Stimulated activated CD8-positive, alpha-beta memory T cell treated with anti-CD3 and anti-CD28 coated beads, Interleukin-12 subunit alpha, Interleukin-12 subunit beta, amount 100 ng/mL, for 1 hour (primary cell): Measurements from ENCODE around the gene LGR6.
A peak's percentile ranks its signal among the peaks of the same experiment; 100 is the strongest.
"Not testable (repeated sequence)": the region's sequence is repeated elsewhere in the genome, so short reads cannot be mapped to it uniquely, and the experiment has no call there.

Source experiments
- DNase-seq: peaks from one replicate; pipeline ENCODE4 v3.0.0-alpha.2; 2020; ENCODE audit warnings: low read depth

The LGR6 gene

DNA sequence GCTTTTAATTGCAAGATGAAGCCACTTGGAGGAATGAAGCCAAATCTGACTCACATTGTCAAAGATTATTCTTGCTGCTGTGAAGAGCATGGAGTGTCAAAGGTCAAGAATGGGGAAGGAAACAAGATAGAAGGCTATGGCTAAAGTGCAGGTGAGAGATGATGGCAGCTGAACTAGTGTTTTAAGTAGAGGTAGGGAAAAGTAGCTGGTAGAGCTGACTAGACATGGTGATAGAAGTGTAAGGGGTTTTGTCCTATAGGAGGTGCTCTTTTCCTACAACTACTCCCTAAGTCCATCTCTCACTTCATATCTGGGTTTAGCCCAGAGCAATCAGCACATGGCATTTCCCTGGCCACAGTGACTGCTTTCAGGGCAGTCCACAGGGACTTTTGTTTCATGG lies 136.3 kb downstream of the LGR6 start:
- no peak for DNase-seq

DNA sequence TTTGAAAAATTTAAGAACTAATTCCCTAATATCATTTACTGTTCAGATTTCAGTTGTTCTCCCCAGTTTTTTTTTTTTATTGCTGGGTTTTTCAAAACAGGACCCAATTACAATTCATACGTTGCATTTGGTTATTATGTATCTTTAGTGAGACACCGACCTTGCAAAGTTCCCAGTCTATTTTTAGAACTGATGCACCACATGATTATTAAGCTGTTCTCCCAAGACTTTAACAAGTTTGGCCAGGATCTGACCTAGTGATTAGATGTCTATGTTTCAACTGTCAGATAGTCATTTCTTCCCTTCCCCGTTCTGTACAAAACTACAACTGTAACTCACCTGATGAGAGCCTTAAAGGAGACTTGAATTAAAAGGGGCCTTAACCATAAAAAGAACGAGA lies 140.3 kb downstream of the LGR6 start:
- DNase-seq = no peak

DNA sequence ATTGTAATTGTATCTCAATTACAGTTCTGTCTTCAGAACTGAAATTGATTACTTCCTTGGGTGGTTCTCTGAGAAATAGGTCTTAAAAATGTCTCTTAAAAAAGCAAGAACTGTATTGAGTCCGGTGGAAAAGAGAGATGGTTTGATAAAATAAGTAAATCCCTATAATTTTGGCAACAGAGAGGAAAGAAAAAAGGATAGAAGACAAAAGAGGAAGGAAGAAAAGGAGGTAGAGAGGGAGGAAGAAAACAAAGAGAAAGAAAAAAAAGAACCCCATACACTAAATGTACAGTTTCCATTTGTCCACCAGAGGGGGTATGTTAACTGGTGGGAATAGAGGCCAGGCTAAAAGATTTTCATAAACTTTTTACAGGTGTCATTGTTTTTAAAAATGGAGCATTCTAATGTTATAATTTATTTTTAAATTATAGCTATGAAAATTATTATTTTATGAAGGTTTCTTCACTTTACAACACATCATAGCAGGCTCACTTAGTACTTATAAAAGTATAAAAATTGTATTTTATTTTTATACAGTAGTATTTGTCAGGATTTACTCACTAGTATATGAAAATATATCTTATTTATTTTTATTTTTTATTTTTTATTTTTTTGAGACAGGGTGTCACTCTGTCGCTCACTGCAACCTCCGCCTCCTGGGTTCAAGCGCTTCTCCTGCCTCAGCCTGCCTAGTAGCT lies 150.2 kb downstream of the LGR6 start:
- no peak for DNase-seq

DNA sequence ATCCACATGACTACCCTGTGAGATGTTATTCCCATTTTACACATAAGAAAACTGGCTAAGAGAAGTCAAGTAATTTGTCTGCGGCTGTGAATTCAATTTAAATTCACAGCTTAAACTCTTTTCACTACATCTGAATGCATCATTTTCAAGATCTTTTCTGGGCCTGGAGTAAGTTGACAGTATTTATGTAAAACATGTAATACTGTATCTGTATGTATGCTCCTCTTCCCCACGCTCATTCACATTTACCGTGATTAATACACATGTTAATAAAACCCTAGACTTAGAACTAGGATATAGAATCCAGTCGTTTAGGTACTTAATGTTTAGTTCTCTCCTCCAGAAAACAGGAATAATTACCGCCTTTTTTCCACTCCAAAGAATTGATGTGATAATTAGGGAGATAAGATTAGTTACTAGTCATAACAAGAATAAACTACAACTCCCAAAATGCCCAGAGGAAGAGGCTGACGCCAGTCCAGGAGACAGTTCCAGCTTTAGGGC lies 154.5 kb downstream of the LGR6 start:
- DNase-seq = no peak

DNA sequence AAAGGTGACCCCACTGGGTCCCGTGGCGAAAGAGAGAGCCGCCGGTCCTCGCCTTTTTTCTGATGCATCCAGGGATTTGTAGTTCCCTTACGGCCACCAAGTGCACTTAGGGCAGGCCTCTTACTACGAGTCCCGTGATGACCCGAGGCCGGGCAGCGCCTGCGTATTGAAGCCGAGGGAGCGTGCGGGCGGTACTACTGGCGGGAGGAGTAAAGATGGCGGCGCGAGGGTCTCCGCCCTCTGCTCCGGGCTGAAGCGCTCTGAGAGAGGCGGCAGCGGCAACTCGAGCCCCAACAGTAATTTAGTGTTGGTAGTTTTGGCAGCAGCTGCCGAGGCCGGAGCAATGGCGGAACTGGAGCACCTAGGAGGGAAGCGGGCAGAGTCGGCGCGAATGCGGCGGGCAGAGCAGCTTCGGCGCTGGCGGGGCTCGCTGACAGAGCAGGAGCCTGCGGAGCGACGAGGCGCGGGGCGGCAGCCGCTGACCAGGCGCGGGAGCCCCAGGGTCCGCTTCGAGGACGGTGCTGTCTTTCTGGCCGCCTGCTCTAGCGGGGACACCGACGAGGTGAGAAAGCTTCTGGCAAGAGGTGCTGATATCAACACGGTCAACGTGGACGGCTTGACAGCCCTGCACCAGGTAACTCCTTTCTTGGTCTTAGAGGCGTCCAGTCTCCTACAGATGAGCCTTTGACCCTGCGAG lies 155.1 kb downstream of the LGR6 start, which contains the start of gene PPP1R12B:
Gene PPP1R12B (plus strand): TSS at position 191 of the 697 bp plus-strand sequence. CDS start 153 bp downstream, at position 344.
- DNase-seq = peak; percentile 91

DNA sequence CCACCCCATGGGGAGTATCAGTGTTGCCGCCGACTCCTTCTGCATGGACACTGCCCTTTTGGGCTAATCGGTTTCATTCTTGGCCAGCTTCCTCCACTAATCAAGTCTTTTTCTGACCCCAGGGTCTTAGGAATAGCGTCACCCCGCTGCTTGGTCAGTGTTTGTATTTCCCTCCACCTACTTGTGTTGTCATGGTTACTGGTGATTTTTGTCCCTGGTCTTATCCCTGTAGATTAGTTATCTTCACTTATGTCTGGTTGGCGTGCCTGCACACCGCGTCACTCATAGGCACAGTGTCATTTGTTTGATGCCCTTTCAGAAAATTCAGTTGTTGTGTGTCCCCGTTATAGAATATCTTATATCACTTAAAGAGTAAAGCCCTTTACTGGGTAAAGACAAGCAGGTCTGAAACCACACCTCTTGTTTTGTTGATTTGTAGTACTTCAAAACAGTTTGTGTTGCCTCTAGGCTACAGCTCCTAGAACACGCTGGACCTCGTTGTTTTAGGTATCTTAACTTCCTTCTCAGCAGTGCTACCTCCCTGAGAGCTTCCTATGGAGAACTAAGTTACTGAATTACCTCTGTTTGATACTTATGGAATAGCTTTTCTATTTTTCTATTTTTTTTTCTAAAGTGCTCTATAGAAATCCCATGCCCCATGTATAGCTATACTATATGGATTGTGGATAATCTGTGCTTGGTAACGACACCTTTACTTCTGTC lies 155.8 kb downstream of the LGR6 start:
- no peak for DNase-seq

DNA sequence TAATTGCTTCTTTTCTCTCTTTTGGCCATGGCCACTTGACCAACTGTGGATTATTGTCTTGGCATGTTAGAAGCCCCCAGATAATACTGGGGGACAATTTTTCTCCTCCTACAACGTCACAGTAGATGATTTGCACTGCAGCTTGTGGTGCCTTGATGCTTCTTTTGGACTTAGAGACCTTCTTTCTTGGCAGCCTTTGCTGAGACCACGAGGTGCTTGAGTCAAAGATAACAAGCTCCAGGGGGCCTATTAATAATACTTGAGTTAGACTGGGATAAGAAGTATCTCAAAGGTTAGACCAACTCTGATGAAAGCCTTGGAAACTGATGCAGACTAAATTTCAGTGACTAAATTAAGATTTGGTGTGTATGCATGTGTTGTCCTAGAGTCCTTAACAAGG lies 158.1 kb downstream of the LGR6 start:
- no peak for DNase-seq

DNA sequence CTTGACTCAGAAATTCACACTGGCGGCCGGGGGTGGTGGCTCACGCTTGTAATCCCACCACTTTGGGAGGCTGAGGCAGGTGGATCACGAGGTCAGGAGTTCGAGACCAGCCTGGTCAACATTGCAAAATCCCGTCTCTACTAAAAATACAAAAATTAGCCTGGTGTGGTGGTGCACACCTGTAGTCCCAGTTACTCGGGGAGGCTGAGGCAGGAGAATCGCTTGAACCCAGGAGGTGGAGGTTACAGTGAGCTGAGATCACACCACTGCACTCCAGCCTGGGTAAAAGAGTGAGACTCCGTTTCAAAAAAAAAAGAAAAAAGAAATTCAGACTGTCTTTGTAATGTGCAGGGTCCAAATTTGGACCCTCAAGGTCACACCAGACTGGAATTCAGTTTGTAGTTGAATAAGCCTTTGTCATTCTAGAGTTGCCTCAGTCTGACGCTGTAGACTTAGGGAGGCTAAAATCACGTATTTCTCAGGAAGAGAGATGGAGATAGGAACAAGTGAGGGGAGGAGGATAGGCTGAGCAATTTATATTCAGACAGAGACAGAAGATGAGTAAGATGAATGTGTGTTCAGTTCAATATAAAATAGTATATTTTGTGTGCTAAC lies 159.1 kb downstream of the LGR6 start:
- not testable (repeated sequence) for DNase-seq

DNA sequence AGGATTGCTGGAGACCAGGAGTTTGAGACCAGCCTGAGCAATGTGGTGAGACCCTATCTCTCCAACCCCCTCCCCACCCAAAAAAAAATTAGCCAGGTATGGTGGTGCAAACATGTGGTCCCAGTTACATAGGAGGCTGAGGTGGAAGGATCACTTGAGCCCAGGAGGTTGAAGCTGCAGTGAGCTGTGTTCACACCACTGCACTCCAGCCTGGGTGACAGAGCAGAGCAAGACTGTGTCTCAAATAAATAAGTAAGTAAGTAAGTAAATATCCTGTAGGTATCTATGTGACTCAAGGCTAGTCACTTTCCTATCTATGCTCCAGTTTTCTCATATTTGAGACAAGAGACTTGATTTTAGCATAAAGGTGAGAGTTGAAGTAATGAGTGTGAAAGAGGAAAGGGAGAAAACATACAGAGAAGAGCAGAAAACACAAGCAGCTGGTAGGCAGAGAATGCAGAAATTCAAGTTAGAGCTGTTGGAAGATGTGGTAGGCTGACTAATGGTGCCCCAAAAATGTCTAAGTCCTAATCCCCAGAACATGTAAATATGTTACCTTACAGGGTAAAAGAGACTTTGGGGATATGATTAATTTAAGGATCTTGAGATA lies 162.4 kb downstream of the LGR6 start:
- DNase-seq = no peak

DNA sequence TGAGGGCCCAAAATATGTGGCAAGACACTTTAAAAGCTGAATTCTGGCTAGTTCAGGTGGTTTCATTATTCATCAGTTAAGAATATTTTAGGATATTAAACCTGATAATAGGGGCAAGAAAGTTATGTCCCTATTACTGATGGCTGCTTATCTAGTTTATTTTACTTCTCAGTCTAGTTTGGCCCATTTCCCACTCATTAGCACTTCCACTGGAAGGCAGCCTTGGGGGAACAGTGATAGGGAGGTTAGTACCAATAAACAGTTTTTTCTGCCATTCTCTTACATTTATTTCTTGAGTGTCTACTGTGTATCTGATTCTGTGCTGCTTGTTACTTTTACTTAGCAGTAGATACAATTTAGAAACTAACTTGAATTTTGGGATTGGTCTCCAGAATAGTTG lies 163.9 kb downstream of the LGR6 start:
- no peak for DNase-seq

DNA sequence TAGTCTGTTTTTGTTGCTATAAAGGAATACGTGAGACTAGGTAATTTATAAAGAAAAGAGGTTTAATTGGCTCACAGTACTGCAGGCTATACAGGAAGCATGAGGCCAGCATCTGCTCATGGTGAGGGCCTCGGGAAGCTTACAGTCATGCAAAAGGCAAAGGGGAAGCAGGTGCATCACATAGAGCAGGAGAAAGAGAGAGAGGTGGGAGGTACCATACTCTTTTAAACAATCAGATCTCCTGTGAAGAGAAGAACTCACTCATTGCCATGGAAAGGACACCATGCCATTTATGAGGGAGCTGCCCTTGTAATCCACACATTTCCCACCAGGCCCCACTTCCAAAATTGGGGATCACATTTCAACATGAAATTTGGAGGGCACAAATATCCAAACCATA lies 167.6 kb downstream of the LGR6 start:
- no peak for DNase-seq

DNA sequence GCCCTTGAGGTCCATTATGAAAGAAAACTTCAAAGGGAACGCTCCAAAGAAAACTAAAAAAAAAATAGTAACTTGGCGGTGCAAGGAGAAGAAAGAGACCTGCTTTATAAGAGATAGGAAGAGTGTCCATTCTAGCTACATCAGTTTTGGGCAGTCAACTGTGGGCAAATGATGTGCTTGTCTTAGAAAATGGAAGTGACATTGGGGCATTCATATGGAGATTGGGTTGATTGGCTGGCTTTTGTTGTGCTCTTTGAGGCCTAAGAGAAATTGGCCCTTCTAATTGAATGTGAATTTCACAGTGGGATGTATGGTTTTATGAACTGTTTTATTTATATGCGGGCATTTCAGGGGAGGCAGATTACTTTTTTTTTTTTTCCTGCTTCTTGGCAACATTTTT lies 168.1 kb downstream of the LGR6 start:
- no peak for DNase-seq

DNA sequence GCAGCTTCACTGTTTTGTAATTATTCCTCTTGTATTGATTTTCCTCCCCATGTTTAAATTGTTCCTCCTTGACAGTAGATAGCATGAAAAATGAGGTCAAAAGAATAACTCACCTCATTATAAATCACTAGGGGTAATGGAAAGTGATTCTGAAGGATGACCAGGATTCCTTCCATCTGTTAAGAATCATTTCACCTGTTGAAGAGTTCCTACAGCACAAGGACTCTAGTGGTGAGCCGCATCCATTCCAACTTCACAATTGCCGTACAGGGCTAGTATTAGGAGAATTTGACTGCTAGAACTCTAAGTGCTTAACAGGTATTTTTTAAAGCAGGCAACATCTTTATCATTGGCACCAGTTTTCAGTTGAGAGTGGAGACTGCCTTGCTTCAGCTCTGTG lies 168.6 kb downstream of the LGR6 start:
- DNase-seq = no peak

DNA sequence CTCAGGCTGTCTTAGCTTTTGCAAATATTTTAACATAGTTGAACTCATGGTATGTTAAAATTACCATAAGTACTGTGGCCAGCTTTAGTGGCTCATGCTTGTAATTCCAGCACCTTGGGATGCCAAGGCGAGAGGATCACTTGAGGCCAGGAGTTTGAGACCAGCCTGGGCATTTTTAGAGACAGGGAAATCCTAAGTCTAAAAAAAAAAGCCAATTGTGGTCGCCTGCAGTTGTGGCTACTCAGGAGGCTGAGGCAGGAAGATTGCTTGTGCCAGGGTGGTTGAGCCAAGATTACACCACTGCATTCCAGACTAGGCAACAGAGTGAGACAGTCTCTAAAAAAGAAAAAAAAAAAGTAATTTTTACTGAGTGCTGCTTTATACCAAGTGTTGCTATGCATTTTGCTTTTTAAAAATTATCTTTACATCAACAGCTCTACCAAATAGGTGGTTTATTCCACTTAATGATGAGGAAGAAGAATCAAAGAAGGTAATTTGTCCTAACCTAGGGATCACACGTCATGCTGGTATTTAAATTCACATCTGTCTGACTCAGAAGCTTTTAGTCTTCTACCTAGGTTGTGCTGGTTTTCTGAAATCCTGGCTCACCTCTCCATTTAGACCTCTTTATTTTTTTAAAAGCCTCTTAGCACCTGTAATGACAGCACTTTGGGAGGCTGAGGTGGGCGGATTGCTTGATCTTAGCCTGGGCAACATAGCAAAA lies 171.7 kb downstream of the LGR6 start:
- no peak for DNase-seq

DNA sequence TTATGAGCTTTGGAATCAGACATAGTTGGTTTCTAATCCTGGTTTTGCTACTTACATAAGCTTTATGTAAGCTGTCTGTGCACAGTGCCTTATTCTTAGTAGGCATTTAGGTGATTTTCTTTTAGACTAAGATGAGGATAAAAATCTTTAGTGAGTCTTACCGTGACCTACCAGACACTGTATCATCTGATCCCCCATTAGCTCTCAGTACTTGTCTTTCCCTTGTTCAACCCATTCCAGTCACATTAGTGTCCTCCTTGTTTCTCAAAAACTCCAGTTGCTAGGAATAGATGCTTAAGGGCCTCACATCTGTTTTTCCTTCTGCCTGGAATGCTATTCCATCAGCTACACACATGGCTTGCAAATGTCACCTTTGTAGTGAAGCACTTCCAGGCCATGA lies 173.7 kb downstream of the LGR6 start:
- no peak for DNase-seq
